ENCODE results near the gene FIBIN. TPM values are rescaled to one million over a fixed set of nuclear protein-coding genes. Genes with fewer than 3 reads are reported as not detected.

Gene FIBIN
- total RNA-seq, 3 donors from 2014 or later (not counting 1 experiment from before 2014, with no cell fraction given), result not detected

- Histone ChIP-seq H3K36me3 (ENCODE audit: control insufficient read depth, insufficient read depth, low read length) (no peaks in the 10 kb centered on the region), H3K4me3 (ENCODE audit: low read length) (no peak overlapping the region), H3K9me3 (ENCODE audit: control insufficient read depth, insufficient read depth, low read length) (no peaks in the 10 kb centered on the region), H3K27ac (ENCODE audit: low read length) (no peak overlapping the region), H3K4me1 (ENCODE audit: control insufficient read depth, insufficient read depth, low read length) (no peaks in the 10 kb centered on the region), H3K27me3 (ENCODE audit: control insufficient read depth, insufficient read depth, low read length) (no peaks in the 10 kb centered on the region)
- H3K27me3 Mint-ChIP-seq (ENCODE audit: low read depth in 2 of 2), result no peaks in the 10 kb centered on the region
- intact Hi-C loops (cut with micrococcal nuclease), result no loop called here
- H3K4me3 Mint-ChIP-seq, result no peak overlapping the region
- no peak for TF ChIP-seq CTCF (IDR thresholded peaks at IDR 0.05)
- no peaks in the 10 kb centered on the region for H3K4me1 Mint-ChIP-seq
- no peak for ATAC-seq
- H3K27ac Mint-ChIP-seq, result no peak overlapping the region
- DNase-seq, result no peak
- peaks cover 6% of the 10 kb centered on the region for H3K36me3 Mint-ChIP-seq
- peaks cover 24 to 29% of the 10 kb centered on the region in 2 donors for H3K9me3 Mint-ChIP-seq
- WGBS (ENCODE audit: insufficient coverage), result 44% methylated on average over 1 of the region's 1 CpG
Observed at GRCh38 chr11:26985470-26985869, 8.4 kb upstream of the FIBIN start.

GRCh38 chr11:26985943-26986342 lies 8.0 kb upstream of the FIBIN start:
- H3K9me3 Mint-ChIP-seq, result peaks cover 24 to 29% of the 10 kb centered on the region in 2 donors
- H3K9me3 ChIP-seq (ENCODE audit: control insufficient read depth, insufficient read depth, low read length), result no peaks in the 10 kb centered on the region
- peaks cover 6% of the 10 kb centered on the region for H3K36me3 Mint-ChIP-seq
- no peaks in the 10 kb centered on the region for H3K36me3 ChIP-seq (ENCODE audit: control insufficient read depth, insufficient read depth, low read length)
- 92% methylated on average over 3 of the region's 4 CpGs for WGBS (ENCODE audit: insufficient coverage)
- no peaks in the 10 kb centered on the region for H3K4me1 Mint-ChIP-seq
- H3K27me3 Mint-ChIP-seq (ENCODE audit: low read depth in 2 of 2), result no peaks in the 10 kb centered on the region
- no peak overlapping the region for H3K27ac ChIP-seq (ENCODE audit: low read length)
- no peak overlapping the region for H3K27ac Mint-ChIP-seq
- no peak overlapping the region for H3K4me3 ChIP-seq (ENCODE audit: low read length)
- H3K27me3 ChIP-seq (ENCODE audit: control insufficient read depth, insufficient read depth, low read length), result no peaks in the 10 kb centered on the region
- TF ChIP-seq CTCF (IDR thresholded peaks at IDR 0.05), result no peak
- ATAC-seq (no peak), DNase-seq (no peak)
- H3K4me1 ChIP-seq (ENCODE audit: control insufficient read depth, insufficient read depth, low read length), result no peaks in the 10 kb centered on the region
- intact Hi-C loops (cut with micrococcal nuclease), result no loop called here
- no peak overlapping the region for H3K4me3 Mint-ChIP-seq

- no peak for ATAC-seq
- DNase-seq, result no peak
- Histone ChIP-seq H3K27me3 (ENCODE audit: control insufficient read depth, insufficient read depth, low read length) (no peaks in the 10 kb centered on the region), H3K4me3 (ENCODE audit: low read length) (no peak overlapping the region), H3K4me1 (ENCODE audit: control insufficient read depth, insufficient read depth, low read length) (no peaks in the 10 kb centered on the region), H3K36me3 (ENCODE audit: control insufficient read depth, insufficient read depth, low read length) (no peaks in the 10 kb centered on the region), H3K9me3 (ENCODE audit: control insufficient read depth, insufficient read depth, low read length) (no peaks in the 10 kb centered on the region), H3K27ac (ENCODE audit: low read length) (no peak overlapping the region)
- Mint-ChIP-seq H3K9me3 (peaks cover 19 to 26% of the 10 kb centered on the region in 2 donors), H3K4me3 (no peak overlapping the region), H3K27me3 (ENCODE audit: low read depth in 2 of 2) (no peaks in the 10 kb centered on the region), H3K36me3 (peaks cover 6% of the 10 kb centered on the region), H3K4me1 (no peaks in the 10 kb centered on the region), H3K27ac (no peak overlapping the region)
- 89% methylated on average over 3 of the region's 3 CpGs for WGBS (ENCODE audit: insufficient coverage)
- TF ChIP-seq CTCF (IDR thresholded peaks at IDR 0.05), result no peak
- intact Hi-C loops (cut with micrococcal nuclease), result no loop called here
Observed at GRCh38 chr11:26987272-26987671, 6.6 kb upstream of the FIBIN start.

DNA sequence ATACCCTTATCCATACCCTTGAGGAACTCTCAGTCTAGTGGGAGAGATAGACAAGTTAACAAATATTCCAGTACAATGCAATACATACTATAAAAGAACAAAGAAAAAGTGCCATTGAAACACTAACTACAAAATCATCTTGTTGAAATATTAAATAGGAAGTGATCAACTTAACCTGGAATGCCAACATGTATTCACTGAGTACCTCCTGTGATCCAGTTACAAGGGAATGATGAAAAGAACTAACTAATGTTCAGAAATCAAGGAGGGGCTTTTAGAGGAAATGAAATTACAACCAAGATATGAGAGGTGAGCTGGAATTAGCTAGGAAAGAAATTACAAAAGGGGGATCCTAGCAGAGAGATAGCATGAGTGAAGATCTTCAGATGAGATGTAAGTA lies 6.2 kb upstream of the FIBIN start:
- no peaks in the 10 kb centered on the region for H3K4me1 ChIP-seq (ENCODE audit: control insufficient read depth, insufficient read depth, low read length)
- TF ChIP-seq CTCF (IDR thresholded peaks at IDR 0.05), result no peak
- H3K27me3 ChIP-seq (ENCODE audit: control insufficient read depth, insufficient read depth, low read length), result no peaks in the 10 kb centered on the region
- H3K4me3 ChIP-seq (ENCODE audit: low read length), result no peak overlapping the region
- intact Hi-C loops (cut with micrococcal nuclease), result no loop called here
- H3K27ac ChIP-seq (ENCODE audit: low read length), result no peak overlapping the region
- H3K36me3 ChIP-seq (ENCODE audit: control insufficient read depth, insufficient read depth, low read length), result no peaks in the 10 kb centered on the region
- DNase-seq (no peak), ATAC-seq (no peak)
- no peaks in the 10 kb centered on the region for H3K4me1 Mint-ChIP-seq
- no peak overlapping the region for H3K4me3 Mint-ChIP-seq
- H3K9me3 Mint-ChIP-seq, result peaks cover 16 to 23% of the 10 kb centered on the region in 2 donors
- H3K9me3 ChIP-seq (ENCODE audit: control insufficient read depth, insufficient read depth, low read length), result no peaks in the 10 kb centered on the region
- H3K36me3 Mint-ChIP-seq, result peaks cover 6% of the 10 kb centered on the region
- no peak overlapping the region for H3K27ac Mint-ChIP-seq
- no peaks in the 10 kb centered on the region for H3K27me3 Mint-ChIP-seq (ENCODE audit: low read depth in 2 of 2)

All from natural killer cell (primary cell).